HuH-7 (cell line): ENCODE data around the gene KDM4F.
A peak's percentile ranks its signal among the peaks of the same experiment; 100 is the strongest.

Experiments
- DNase-seq: peaks from one replicate; pipeline ENCODE4 v3.0.0; 2011; ENCODE audit warnings: low spot score

The KDM4F gene

GRCh38 chr11:95091663-95092180 is 42.5 kb downstream of the KDM4F start:
- DNase-seq, result no peak

GRCh38 chr11:95092549-95093324 is 43.5 kb downstream of the KDM4F start:
- DNase-seq, result peak; percentile 42

GRCh38 chr11:95093548-95093947 is 44.3 kb downstream of the KDM4F start:
- DNase-seq, result no peak

- no peak for DNase-seq
These were observed 46.8 kb downstream of the KDM4F start for GRCh38 chr11:95095858-95096587.

GRCh38 chr11:95097209-95097608 is 48.0 kb downstream of the KDM4F start:
- DNase-seq, result no peak

GRCh38 chr11:95098826-95099225 is 49.6 kb downstream of the KDM4F start:
- no peak for DNase-seq

GRCh38 chr11:95100191-95100648 is 51.0 kb downstream of the KDM4F start:
- no peak for DNase-seq
